GM12891 (cell line): ENCODE results near the gene TF.

Experiments used
- PAX5 ChIP-seq: IDR thresholded peaks from 2 replicates; pipeline ENCODE4 v1.6.1; 2011; ENCODE audit warnings: low read length, moderate library complexity, mild to moderate bottlenecking; ENCODE audit not compliant: insufficient read depth, severe bottlenecking
- POLR2A ChIP-seq: IDR thresholded peaks from 2 replicates; pipeline ENCODE4 v1.6.1; 2011; ENCODE audit warnings: low read depth, low read length, control low read depth

- TF ChIP-seq POLR2A (no peak), PAX5 (no peak)
Measured at GRCh38 chr3:133745981-133746711, at the start of gene TF.
